GM12864 (cell line): ENCODE data around the gene FLRT2.

Experiments
- DNase-seq: peaks from one replicate; pipeline ENCODE4 v3.0.0-alpha.2; 2011; ENCODE audit warnings: low read depth
- H3K4me3 ChIP-seq: 2 replicates; pipeline ENCODE4 v1.5.1; 2011; ENCODE audit warnings: mild to moderate bottlenecking, low read depth, low read length, control low read depth
- CTCF ChIP-seq: IDR thresholded peaks from 2 replicates; pipeline ENCODE4 v1.5.1; 2011; ENCODE audit warnings: low read depth, mild to moderate bottlenecking, moderate library complexity, low read length, control low read depth, inconsistent platforms; ENCODE audit errors: missing control alignments

The FLRT2 gene

GRCh38 chr14:85573406-85573805, 43.5 kb downstream of the FLRT2 start:
- TF ChIP-seq CTCF, result no peak
- no peak overlapping the region for H3K4me3 ChIP-seq
- no peak for DNase-seq

- H3K4me3 ChIP-seq, result no peak overlapping the region
- no peak for TF ChIP-seq CTCF
- no peak for DNase-seq
These were observed 45.1 kb downstream of the FLRT2 start for GRCh38 chr14:85574853-85575616.

DNA sequence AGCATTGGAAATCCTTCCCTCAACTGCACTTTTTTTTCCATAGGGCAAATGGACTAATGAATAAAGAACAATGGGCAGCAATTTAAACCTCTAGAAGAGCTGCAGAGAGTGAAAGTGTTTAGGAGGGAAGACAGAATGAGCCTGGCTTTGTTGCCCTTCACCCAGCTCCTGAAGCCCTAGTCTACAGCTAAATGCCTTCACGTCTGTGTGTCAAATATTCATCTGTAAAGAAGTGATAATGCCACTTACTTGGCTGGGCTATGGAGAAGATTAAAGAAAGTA, 45.6 kb downstream of the FLRT2 start:
- no peak for DNase-seq
- TF ChIP-seq CTCF, result no peak
- H3K4me3 ChIP-seq, result no peak overlapping the region

GRCh38 chr14:85576218-85576617, 46.3 kb downstream of the FLRT2 start:
- no peak for TF ChIP-seq CTCF
- H3K4me3 ChIP-seq, result no peak overlapping the region
- no peak for DNase-seq

- DNase-seq, result no peak
- H3K4me3 ChIP-seq, result no peak overlapping the region
These were observed 47.1 kb downstream of the FLRT2 start for GRCh38 chr14:85576848-85577542.

DNA sequence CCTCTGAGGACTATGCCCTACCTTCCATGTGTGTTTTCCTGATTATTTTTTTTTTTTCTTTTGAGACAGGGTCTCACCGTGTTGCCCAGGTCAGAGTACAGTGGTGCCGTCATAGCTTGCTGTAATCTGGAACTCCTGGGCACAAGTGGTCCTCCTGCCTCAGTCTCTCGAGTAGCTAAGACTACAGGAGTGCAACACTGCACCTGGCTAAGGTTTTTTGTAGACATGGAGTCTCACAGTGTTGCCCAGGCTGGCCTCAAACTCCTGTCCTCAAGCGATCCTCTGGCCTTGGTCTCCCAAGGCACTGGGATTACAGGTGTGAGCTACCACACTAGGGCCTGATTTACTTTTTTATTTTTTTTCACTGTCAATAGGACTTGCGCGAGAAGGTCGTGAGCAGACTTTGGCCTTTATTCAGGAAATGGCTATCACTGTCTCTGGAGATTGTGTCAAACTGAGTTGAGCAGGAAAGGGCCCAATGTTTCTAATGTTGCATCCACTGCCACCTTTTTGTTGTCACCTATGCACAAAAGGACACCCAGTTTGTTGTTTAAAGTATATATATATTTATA, 47.7 kb downstream of the FLRT2 start:
- no peak overlapping the region for H3K4me3 ChIP-seq
- DNase-seq, result no peak
- no peak for TF ChIP-seq CTCF

More at GRCh38 chr14:85576848-85577542, 47.1 kb downstream of the FLRT2 start:
- TF ChIP-seq CTCF, result no peak
